Choroid plexus epithelial cell (primary cell): ENCODE results near the gene ASPSCR1.
"Not testable (repeated sequence)": the region's sequence is repeated elsewhere in the genome, so short reads cannot be mapped to it uniquely, and the experiment has no call there.

Experiments used
- DNase-seq: peaks from one replicate; pipeline ENCODE4 v3.0.0-alpha.2; 2010; ENCODE audit warnings: low read depth
- H3K4me3 ChIP-seq: 2 replicates; pipeline ENCODE4 v1.5.1; 2011; ENCODE audit warnings: low read depth, mild to moderate bottlenecking, control low read depth, low read length, moderate library complexity
- TF ChIP-seq, protein P1 (sequence below): conservative IDR thresholded peaks from 2 replicates; pipeline ENCODE4 v1.5.1; 2011; ENCODE audit warnings: low read depth, mild to moderate bottlenecking, control low read depth, inconsistent platforms, low read length, moderate library complexity

ASPSCR1 gene

GRCh38 chr17:82036634-82037091 lies 59.2 kb downstream of the ASPSCR1 start:
- H3K4me3 ChIP-seq, result peak overlapping the region; percentile 68
- TF ChIP-seq, protein P1, sequence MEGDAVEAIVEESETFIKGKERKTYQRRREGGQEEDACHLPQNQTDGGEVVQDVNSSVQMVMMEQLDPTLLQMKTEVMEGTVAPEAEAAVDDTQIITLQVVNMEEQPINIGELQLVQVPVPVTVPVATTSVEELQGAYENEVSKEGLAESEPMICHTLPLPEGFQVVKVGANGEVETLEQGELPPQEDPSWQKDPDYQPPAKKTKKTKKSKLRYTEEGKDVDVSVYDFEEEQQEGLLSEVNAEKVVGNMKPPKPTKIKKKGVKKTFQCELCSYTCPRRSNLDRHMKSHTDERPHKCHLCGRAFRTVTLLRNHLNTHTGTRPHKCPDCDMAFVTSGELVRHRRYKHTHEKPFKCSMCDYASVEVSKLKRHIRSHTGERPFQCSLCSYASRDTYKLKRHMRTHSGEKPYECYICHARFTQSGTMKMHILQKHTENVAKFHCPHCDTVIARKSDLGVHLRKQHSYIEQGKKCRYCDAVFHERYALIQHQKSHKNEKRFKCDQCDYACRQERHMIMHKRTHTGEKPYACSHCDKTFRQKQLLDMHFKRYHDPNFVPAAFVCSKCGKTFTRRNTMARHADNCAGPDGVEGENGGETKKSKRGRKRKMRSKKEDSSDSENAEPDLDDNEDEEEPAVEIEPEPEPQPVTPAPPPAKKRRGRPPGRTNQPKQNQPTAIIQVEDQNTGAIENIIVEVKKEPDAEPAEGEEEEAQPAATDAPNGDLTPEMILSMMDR, result no peak
- no peak for DNase-seq

DNA sequence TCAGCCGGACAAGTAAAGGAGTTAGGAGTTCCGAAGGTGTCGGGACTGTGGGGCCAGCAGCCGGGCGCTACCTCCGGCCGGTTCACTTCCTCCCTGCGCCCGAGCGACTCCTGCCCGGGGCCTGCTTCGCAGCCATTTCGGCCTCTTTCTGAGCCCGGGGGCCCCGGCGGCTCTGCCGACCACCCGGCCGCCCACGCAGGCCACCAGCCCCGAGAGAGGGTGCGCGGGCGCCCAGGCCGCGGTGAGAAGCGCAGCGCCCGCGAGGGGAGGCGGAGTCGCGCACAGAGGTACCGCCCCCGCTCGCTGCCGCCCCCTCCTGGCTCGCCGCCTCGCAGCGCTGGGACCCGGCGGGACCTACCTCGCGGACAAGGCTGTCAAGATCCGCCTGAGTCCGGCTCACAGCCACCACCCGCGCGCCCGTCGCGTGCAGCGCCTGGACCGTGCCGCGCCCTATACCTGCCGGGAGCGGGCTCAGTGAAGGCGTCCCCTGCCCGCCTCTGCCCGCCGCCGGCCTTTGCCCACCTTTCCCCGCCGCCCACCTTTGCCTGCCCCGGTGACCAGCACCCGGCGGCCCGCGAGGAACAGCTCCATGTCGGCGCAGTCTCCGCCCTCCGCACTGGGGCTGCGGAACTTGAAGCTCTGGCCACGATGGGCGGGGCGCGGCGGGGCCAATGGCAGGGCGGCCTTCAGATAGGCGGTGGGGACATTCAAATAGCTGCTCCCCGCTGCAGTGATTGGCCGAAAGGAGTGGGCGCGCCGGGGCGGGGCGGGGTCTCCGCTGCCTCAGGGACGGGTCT lies 59.9 kb downstream of the ASPSCR1 start, which contains the start of gene DCXR:
TSS of gene DCXR (minus strand) at position 606 of the 797 bp plus-strand sequence. CDS start at position 591, 15 bp downstream.
- H3K4me3 ChIP-seq, result peak within 1 kb of the TSS; percentile 68
- TF ChIP-seq, protein P1, result peak; percentile 53
- peak; percentile 97 for DNase-seq

DNA sequence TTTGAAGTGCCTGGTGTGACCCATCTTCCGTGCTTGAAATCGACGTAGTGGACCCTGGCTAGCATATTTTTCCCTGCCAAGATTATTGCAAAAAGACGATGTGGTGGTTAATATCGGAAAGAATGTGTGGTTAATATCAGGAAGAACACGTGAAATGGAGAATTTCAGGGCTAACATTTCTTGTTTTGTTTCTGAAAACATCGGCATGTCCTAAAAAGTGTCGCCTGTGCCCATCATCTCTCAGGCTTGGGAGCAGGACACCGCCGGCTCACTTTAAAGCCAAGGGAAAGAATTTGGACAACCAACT lies 60.4 kb downstream of the ASPSCR1 start:
- TF ChIP-seq, protein P1, result no peak
- peak overlapping the region; percentile 37 for H3K4me3 ChIP-seq
- no peak for DNase-seq

GRCh38 chr17:82038796-82039409 lies 61.5 kb downstream of the ASPSCR1 start:
- H3K4me3 ChIP-seq, result not testable (repeated sequence)

GRCh38 chr17:82039695-82040299 lies 62.4 kb downstream of the ASPSCR1 start:
- DNase-seq, result no peak
- TF ChIP-seq, protein P1, result no peak
- no peak overlapping the region for H3K4me3 ChIP-seq

More at GRCh38 chr17:82038796-82039409, 61.5 kb downstream of the ASPSCR1 start:
- not testable (repeated sequence) for DNase-seq

GRCh38 chr17:82041144-82041814 lies 63.9 kb downstream of the ASPSCR1 start:
- DNase-seq, result peak; percentile 32
- TF ChIP-seq, protein P1, result no peak
- no peak overlapping the region for H3K4me3 ChIP-seq

DNA sequence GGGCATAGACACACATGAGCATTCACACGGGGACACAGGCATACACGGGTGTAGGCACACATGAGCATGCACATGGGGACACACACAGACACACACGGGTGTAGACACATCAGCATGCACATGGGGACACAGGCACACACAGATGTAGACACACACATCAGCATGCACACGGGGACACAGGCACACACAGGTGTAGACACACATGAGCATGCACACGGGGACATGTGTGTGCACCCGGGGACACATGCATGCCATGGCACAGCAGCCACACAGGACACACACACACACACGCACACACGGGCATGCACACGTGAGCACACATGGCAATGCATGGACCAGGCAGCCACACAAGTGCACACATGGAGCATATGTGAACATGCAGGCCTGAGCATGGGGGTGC lies 65.2 kb downstream of the ASPSCR1 start:
- TF ChIP-seq, protein P1, result no peak
- DNase-seq, result no peak
- no peak overlapping the region for H3K4me3 ChIP-seq
